ENCODE results near the gene OR5B12.

Gene OR5B12

DNA sequence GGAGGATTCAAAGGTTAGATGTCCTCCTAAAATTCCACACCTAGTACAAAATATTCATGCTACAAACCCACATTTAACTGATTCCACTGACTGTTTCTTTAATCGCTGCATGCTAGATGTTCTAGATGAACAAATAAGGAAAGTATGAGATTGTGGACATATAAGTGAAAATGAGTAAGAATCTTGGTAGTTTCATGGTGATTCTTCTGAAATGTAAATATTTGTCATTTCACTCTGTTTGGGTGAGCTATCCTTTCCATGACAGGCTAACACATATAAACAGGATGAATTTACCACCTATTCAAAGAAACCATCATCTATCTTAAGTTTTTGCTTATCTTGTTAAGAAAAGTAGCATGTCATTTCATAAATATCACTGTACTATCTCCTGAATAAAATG is 50.2 kb downstream of the OR5B12 start:
- DNase-seq (ENCODE audit: insufficient read length, low spot score) (no peak), FAIRE-seq (no peak)
- no peak for TF ChIP-seq TAF1 (IDR thresholded peaks at IDR 0.05; ENCODE audit: low read depth, low read length)
- TF ChIP-seq SPI1 (IDR thresholded peaks at IDR 0.05; ENCODE audit: low read depth, low read length): no peak
- TF ChIP-seq POLR2A (IDR thresholded peaks at IDR 0.05; ENCODE audit: low read depth, low read length): no peak

DNA sequence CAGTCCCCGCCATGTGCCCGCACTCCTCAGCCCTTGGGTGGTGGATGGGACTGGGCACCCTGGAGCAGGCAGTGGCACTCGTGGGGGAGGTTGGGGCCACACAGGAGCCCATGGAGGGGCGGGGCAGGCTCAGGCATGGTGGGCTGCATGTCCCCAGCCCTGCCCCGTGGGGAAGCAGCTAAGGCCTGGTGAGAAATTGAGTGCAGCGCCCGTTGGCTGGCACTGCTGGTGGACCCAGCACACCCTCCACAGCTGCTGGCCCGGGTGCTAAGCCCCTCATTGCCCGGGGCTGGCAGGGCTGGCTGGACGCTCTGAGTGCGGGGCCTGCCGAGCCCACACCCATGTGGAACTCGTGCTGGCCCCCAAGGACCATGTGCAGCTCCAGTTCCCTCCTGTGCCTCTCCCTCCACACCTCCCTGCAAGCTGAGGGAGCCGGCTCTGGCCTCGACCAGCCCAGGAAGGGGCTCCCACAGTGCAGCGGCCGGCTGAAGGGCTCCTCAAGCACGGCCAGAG is 51.4 kb downstream of the OR5B12 start:
- FAIRE-seq (no peak), DNase-seq (ENCODE audit: insufficient read length, low spot score) (no peak)
- TF ChIP-seq POLR2A (IDR thresholded peaks at IDR 0.05; ENCODE audit: low read depth, low read length) (no peak), SPI1 (IDR thresholded peaks at IDR 0.05; ENCODE audit: low read depth, low read length) (no peak), POLR2AphosphoS5 (IDR thresholded peaks at IDR 0.05; ENCODE audit: low read depth, low read length) (no peak), TAF1 (IDR thresholded peaks at IDR 0.05; ENCODE audit: low read depth, low read length) (no peak), PAX5 (IDR thresholded peaks at IDR 0.05; ENCODE audit: insufficient read depth, low read length, severe bottlenecking) (no peak), POU2F2 (IDR thresholded peaks at IDR 0.05; ENCODE audit: low read depth, low read length) (no peak)

Measured in GM12891 (cell line).